Stimulated activated CD4-positive, alpha-beta T cell treated with anti-CD3 and anti-CD28 coated beads, Interleukin-15, amount 100 ng/mL, for 48 hours (primary cell): ENCODE measurements around the gene CD81.
"Not testable (repeated sequence)": the region's sequence is repeated elsewhere in the genome, so short reads cannot be mapped to it uniquely, and the experiment has no call there.

Experiments used
- DNase-seq, 2 donors: peaks; one replicate each; pipeline ENCODE4 v3.0.0-alpha.2; 2020; ENCODE audit warnings: low read depth in 2 of 2

Gene CD81, protein sequence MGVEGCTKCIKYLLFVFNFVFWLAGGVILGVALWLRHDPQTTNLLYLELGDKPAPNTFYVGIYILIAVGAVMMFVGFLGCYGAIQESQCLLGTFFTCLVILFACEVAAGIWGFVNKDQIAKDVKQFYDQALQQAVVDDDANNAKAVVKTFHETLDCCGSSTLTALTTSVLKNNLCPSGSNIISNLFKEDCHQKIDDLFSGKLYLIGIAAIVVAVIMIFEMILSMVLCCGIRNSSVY

DNA sequence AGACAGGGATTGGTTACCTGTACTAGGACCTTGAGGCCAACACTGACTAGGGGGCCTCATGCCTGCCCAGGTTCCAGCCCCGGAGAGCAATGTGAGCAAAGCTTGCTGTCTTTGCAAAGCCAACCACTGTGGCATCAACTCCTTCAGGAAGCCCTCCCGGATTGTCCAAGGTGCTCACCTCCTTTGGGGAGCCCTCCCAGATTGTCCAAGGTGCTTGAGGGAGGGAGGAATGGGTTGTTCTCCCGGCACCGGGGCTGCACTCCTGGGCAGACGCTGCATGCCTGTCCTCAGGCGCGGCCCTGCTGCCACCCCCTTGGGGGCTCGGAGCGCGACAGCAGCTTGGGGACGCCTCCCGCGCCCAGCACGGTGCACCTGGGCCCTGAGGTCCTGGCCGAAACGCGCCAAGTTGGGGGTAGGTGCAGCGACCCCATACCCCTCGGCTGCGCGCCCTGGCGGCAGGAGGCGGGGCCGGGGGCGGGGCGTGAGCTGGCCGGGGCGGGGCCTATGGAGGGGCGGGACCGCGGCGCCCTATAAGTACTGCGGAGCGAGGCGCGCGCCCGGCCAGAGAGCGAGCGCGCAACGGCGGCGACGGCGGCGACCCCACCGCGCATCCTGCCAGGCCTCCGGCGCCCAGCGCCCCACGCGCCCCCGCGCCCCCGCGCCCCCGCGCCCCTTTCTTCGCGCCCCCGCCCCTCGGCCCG is at the start of gene CD81:
TSS of gene CD81 (plus strand) at position 560 of the 701 bp plus-strand sequence. CDS start 240 bp downstream, outside the sequence.
- peak in 1 of 2 donors; percentile 29 for DNase-seq

DNA sequence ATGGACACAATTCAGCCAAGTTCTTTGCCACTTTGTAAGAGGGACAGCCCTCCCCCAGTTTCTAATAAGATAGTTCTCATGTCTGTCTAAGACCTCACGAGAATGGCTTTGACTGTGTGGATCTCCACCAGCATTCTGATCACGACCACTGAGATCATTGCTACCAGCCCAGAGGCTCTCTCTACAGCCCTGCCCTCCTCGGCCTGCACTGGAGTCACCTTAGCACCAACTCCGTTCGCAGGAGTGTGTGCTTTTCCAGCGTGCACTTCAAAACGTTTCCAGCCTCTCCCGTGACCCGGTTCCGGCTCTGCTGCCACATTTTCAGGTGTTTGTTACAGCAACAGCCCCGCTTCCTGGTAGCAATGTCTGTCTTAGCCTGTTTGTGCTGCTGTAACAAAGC is 49.1 kb upstream of the CD81 start:
- no peak for DNase-seq

DNA sequence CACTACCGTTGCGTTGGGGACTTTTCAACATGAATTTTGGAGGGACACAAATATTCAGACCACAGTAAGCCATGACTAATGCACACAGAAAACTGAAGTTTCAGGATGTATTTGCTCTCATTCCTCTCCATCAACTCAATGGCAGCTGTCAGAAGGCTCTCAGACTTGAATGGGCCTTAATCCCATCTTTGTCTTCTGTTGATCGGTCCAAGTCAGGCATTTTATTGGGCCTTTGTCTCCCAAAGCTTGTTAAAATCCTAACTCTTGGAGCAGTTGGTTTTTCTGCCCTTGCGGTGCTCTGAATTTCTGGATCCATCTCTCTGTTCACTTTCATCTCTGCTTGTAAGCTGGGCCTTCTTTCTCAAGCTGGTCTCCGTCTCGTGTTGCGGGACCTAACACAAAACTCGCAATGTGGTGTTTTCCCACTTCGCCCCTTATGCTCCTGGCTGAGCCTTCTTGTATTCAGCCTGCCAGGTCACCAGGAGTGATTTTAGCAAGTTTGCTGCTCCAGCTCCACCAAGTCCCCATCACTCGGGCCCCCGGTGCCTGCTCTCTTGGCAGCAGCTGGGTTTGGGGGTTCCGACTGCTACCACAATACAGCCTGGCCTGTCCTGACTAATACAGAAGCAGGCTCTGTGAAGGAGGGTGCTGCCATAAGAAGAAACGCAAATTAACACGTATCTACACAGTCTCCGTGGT is 48.3 kb upstream of the CD81 start:
- DNase-seq: no peak

DNA sequence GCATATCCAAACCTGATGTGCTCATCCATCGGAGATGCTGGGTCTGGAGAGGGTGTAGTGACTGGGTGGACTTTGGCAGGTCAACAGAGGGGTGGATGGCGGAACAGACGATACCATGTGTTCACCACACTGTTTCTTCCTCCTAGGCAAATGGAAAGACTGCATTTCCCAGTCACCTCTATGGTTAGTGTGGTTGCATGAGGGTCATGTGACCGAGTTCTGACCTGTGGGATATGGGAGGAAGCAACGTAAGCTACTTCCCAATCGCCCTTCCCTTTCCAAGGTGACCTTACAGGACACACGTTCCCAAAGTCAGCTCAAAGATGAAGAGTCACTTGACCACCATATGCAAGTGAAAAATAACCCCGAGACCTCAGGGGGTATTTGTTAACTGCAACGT is 47.6 kb upstream of the CD81 start:
- DNase-seq: no peak

DNA sequence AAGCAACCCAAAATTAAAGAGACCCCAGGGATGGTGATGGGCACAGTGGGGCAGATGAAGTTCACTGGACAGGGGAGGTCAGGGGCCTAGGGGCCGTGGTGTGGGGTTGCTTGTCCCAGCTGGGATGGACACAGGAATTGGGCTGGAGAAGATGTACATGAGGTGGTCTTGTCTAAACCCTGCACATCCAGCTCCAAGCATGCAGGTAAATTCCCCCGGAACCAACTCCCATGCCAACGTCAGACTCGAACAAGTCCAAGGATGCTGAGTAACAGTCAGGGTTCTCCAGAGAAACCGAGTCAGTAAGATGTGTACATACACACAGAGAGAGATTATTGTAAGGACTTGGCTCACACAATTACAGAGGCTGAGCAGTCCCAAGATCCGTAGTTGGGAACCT is 46.4 kb upstream of the CD81 start:
- no peak for DNase-seq

DNA sequence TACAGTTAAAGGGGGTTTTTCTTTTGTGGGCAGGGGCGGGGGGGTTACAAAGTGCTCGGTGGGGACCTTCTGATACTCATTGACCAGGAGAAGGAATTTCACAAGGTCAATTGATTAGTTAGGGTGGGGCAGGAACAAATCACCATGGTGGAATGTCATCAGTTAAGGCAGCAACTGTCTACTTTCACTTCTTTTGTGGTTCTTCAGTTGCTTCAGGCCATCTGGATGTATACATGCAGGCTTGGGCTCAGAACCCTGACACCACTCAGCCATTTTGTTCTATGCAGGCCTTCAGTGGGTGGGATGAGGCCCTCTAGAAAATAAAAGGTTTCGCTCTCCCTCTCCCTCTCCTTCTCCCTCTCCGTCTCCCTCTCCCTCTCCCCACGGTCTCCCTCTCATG is 45.7 kb upstream of the CD81 start:
- no peak for DNase-seq

DNA sequence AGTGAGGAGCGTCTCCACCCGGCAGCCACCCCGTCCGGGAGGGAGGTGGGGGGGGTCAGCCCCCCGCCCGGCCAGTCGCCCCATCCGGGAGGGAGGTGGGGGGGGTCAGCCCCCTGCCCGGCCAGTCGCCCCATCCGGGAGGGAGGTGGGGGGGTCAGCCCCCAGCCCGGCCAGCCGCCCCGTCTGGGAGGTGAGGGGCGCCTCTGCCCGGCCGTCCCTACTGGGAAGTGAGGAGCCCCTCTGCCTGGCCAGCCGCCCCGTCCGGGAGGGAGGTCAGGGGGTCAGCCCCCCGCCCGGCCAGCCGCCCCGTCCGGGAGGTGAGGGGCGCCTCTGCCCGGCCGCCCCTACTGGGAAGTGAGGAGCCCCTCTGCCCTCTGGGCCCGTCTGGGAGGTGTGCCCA is 44.5 kb upstream of the CD81 start:
- not testable (repeated sequence) for DNase-seq

DNA sequence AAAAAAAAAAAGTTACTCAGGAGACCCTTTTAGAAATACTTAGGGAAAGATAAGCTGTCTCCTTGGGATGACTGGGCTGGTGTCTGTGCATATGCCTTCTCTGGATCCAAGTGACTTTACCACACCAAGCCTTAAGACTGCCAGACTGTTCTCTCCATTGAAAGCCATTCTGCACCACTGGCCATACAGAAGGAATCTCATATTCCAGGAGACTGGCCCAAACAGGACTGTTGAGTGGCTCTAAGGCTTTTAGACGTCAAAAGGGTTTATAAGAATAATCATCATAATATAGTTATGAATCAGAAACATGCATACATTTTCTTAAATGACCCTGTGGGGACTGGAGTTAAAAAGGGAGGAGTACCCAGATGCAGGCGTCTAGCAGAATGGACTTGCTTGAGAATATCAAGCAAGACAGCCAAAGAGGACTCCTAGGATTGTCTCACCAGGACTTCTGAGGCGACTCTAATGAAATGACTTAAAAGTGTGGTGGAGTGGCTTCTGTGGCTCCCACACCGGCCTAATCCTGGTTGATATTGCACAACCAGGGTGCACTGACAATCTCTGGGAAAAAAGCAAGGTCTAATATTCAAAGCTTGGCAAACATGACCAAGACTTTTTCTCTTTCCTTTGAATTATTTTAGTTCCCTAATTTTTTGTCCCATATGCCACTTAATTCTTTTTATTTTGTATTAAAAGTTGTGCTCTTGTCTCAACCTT is 43.5 kb upstream of the CD81 start:
- DNase-seq: not testable (repeated sequence)

DNA sequence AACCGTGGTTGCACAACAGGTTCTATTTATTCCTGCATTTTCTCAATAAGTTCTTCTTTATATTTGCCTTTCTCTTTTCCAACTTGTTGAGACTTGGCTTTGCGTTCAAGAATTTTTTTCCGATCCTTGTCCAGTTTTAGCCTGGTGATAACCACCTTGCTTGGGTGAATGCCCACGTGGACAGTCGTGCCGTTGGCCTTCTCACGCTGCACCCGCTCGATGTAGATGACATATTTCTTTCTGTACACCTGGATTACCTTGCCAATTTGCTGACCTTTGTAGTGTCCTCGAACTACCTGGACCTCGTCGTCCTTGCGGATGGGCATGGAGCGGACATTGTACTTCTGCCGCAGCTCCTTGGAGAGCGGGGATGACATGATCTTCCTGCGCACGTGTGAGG is 41.8 kb upstream of the CD81 start:
- not testable (repeated sequence) for DNase-seq

DNA sequence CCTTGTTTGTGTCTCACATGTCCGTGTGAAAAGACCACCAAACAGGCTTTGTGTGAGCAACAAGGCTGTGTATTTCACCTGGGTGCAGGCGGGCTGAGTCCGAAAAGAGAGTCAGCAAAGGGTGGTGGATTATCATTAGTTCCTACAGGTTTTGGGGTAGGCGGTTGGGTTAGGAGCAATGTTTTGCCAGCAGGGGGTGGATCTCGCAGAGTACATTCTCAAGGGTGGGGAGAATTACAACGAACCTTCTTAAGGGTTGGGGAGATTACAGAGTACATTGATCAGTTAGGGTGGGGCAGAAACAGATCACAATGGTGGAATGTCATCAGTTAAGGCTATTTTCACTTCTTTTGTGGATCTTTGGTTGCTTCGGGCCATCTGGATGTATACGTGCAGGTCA is 38.4 kb upstream of the CD81 start:
- not testable (repeated sequence) for DNase-seq

DNA sequence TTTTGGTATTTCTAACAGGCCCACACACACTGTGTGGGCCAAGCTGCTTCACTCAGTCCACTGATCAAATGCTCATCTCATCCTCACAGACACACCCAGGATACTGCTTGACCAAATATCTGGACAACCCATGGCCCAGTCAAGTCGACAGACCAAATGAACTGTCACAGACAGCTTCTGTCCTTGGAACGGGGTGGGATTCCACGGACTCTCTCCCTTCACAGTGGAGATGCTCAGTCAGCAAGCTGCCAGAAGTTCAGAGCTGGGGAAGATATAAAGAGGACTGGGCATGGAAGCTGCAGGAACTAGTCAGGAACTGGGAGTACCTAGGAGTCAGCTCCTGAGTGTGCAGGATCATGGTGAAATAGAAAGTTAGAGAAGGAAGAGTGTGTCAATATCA is 34.6 kb upstream of the CD81 start:
- no peak for DNase-seq

DNA sequence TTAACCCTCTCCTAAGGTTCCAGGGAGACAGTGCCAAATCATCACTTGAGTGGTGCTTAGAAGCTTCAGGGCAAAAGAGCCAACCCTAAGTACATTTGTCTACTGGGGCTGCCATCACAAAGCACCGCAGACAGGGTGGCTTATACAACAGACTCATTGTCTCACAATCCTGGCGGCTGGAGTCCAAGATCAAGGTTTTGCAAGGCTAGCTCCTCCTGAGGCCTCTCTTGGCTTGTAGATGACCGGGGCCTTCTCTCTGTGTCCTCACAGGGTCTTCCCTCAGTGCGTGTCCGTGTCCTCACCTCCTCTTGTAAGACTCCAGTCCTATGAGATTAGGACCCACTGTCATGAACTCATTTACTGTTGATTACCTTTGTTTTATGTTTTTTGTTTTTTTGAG is 34.1 kb upstream of the CD81 start:
- DNase-seq: no peak

DNA sequence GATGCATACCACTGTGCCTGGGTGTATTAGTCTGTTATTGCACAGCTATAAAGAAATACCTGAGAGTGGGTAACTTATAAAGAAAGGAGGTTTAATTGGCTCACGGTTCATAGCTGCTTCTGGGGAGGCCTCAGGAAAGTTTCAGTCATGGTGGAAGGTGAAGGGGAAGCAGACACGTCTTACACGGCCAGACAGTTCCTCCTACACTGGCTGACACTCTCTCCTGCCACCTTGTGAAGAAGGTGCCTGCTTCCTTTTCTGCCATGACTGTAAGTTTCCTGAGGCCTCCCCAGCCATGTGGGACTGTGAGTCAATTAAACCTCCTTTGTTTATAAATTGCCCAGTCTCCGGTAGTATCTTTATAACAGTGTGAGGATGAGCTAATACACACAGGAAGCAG is 33.6 kb upstream of the CD81 start:
- DNase-seq: no peak

DNA sequence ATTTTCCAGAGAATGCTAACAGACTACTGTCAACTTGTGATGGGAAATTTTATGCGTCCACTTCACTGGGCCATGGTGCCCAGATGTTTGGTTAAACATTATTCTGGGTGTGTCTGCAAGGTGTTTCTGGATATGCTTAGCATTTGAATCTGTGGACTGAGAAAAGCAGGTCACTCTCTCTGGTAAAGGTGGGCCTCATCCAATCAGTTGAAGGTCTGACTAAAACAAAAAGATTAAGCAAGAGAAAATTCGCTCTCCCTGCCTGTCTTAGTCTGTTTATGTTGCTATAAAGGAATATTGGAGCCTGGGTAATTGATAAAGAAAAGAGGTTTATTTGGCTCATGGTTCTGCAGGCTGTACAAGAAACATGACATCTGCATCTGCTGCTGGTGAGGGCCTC is 32.1 kb upstream of the CD81 start:
- no peak for DNase-seq

DNA sequence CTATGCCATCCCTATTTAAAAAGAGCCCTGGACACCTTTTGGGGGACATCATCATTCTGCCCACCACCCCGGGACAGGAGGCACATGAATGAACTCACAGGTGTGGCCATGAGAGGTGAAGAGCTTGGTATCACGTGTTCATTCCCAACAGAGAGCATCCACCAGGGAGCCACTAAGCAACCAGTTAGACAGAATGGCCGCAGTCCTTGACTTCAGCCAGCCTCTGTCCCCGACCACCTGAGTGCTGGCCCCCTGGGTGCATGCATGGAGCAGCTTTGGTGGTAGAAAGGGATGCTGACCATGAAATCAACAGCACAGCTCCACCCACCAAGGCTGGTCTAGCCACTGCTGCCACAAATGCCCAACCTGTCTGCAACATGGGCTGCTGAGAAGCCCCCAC is 31.1 kb upstream of the CD81 start:
- no peak for DNase-seq

DNA sequence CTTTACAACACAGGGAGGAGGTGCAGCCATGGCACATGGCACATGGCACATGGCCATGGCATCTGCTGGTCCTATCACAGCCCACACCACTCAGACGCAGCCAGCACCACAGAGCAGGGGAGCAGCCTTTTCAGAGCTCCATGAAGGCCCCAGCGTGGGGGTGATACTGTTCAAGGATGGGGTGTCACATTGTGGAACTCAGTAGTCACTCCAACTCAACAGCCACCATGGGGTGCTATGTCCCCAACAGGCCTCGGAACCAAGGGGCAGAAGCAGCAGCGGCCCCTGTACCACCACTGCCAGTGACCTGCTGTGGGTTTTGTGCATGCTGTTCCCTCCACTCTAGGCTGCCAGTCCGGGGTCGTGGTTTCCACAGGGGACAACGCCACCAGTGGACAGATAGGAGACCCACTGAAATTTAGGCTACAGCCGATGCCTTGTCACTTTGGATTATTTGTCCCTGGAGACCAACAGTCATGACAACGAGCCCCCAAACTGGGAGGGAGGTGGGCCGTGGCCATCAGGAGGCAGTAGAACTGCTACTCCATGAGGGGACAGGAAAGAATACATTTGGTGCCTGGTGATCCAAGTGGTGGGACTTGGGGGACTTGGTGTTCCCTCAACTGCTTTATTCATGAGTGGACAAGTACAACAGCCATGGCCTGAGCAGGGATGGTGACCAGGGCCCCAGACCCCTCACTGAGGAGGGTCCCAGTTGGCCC is 30.4 kb upstream of the CD81 start:
- no peak for DNase-seq

DNA sequence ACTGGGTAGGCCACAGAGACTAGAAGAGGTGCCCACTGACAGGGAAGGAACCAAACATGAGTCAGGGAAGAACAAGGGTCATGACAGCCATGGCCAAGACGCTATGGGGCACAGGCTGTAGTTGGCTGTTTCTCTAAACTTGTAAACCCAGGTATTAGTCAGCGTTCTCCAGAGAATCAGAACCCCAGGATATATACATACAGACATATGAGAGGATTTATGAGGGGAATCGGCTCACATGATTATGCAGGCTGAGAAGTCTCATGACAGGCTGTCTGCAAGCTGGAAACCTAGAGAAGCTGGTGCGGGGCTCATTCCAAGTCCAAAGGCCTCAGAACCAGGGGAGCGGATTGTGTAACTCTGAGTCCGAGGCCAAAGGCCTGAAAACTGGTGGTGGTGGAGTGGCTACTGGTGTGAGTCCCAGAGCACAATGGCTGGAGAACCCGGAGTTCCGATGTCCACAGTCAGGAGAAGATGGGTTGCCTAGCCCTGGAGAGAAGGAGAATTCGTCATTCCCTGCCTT is 29.7 kb upstream of the CD81 start:
- no peak for DNase-seq

DNA sequence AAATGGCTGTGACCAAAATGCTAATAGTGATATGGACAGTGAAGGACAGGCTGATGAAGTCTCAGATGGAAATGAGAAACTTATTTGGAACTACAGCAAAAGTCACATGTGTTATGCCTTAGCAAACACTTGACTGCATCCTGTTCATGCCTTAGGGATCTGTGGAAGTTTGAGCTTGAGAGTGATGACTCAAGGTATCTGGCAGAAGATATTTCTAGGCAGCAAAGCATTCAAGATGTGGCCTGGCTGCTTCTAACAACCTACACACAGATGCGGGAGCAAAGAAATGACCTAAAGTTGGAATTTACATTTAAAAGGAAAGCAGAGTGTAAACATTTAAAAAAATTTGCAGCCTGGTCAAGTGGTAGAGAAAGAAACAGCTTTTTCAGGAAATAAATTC is 28.1 kb upstream of the CD81 start:
- DNase-seq: no peak

DNA sequence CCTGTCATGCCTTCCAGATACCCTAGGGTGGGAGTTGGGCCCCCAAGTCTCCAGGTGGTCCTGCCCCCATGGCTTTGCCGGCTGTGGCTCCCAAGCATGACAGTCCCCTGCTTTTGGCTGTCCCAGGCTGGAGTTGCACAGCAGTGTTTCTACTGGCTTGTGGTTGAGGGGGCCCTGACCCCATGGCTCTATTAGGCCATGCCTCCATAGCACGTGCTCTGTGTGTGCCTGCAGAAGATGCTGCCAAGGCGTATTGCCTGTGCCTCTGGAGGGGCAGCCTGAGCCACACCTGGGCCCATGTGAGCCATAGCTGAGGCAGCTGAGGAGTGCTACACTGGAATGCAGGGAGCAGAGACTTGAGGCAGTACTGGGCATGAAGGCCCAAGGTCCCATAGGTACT is 25.4 kb upstream of the CD81 start:
- DNase-seq: no peak

DNA sequence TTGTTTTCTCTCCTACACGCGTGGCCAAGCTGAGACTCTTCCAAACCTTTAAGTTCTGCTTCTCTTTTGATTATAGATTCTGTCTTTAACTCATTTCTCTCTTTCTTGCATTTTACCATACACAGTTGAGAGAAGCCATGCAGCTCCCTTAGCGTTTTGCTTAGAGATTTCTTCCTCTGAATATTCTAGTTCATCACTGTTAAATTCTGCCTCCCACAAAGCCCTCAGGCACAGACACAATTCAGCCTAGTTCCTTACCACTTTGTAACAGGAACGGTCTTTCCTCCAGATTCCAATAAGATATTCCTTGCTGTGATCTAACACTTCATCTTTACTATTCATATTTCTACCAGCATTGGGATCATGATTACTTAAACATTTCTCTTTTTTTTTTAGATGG is 24.7 kb upstream of the CD81 start:
- no peak for DNase-seq

DNA sequence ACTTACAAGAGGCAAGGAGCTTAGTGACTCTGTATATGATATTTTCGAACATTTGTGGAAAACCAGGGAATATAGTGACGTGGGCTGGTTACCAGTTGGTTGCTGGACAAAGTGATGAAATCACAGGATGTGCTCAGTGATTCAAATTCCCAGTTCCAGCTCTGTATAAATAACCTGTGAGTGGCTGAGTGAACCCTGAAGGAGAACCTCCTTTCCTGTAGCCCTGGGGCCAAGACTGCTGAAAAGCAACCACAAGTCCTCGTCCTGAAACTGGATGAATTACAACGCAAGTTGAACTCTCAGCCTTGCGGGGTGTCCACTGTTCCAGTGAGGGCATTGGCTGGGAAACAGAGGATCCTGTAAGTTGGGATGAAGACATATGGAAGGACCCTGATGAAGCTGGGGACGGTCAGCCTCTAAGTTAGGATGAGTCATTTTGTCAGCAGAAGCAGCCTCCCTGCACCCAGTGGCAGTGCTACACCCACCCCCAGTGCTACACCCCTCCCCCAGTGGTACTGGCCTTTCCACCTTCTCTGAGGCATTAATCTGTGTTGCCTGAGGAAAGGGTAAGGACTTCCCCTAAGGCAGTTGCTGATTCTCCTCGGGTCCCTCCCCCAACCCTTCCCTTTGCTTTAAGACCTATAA is 22.0 kb upstream of the CD81 start:
- no peak for DNase-seq
